ENCODE data around the gene CHD1L. TPM values are rescaled to one million over a fixed set of nuclear protein-coding genes. Genes with fewer than 3 reads are reported as not detected.

The CHD1L gene
- total and polyA plus RNA-seq, 2 experiments from 2014 or later, result 39.3 to 40.5 TPM

GRCh38 chr1:147214325-147214724 is 28.2 kb upstream of the CHD1L start:
- H3F3A ChIP-seq (ENCODE audit: insufficient read depth), result no peaks in the 10 kb centered on the region
- no peak overlapping the region for H3K27ac ChIP-seq
- no peak for DNase-seq
- H2AFZ ChIP-seq, result no peak overlapping the region
- H3K9ac ChIP-seq, result no peak overlapping the region
- in situ Hi-C loops (cut with MboI), result no loop called here
- no peaks in the 10 kb centered on the region for H3K9me3 ChIP-seq (ENCODE audit: low read depth)
- H3K4me3 ChIP-seq, result no peak overlapping the region
- H4K20me1 ChIP-seq (ENCODE audit: insufficient read depth), result no peaks in the 10 kb centered on the region
- no peaks in the 10 kb centered on the region for H3K9me2 ChIP-seq (ENCODE audit: insufficient read depth)
- no peaks in the 10 kb centered on the region for H3K79me2 ChIP-seq (ENCODE audit: insufficient read depth)
- H3K4me1 ChIP-seq (ENCODE audit: insufficient read depth), result no peaks in the 10 kb centered on the region
- H3K27me3 ChIP-seq (replicated peaks; ENCODE audit: insufficient read depth), result no peaks in the 10 kb centered on the region
- no peak overlapping the region for H3K4me2 ChIP-seq (ENCODE audit: unreplicated experiment)
- no peak for TF ChIP-seq EZH2 (IDR thresholded peaks at IDR 0.05; ENCODE audit: insufficient read depth, poor library complexity, severe bottlenecking)
- TF ChIP-seq EZH2phosphoT487 (IDR thresholded peaks at IDR 0.05; ENCODE audit: insufficient read depth, low read depth), result no peak
- H3K36me3 ChIP-seq (ENCODE audit: low read depth), result no peaks in the 10 kb centered on the region
- WGBS, 2 experiments (ENCODE audit: low coverage in 1 of 2, low lambda C conversion rate in 2 of 2, missing lambda C conversion rate in 2 of 2), result 95 to 97% methylated on average over 6 to 7 of the region's 7 CpGs

GRCh38 chr1:147214842-147215539 is 27.5 kb upstream of the CHD1L start:
- H3F3A ChIP-seq (ENCODE audit: insufficient read depth), result no peaks in the 10 kb centered on the region
- no peak overlapping the region for H3K4me3 ChIP-seq
- no peak overlapping the region for H3K9ac ChIP-seq
- in situ Hi-C loops (cut with MboI), result no loop called here
- H3K79me2 ChIP-seq (ENCODE audit: insufficient read depth), result no peaks in the 10 kb centered on the region
- H3K27me3 ChIP-seq (replicated peaks; ENCODE audit: insufficient read depth), result no peaks in the 10 kb centered on the region
- H3K9me3 ChIP-seq (ENCODE audit: low read depth), result no peaks in the 10 kb centered on the region
- TF ChIP-seq EZH2 (IDR thresholded peaks at IDR 0.05; ENCODE audit: insufficient read depth, poor library complexity, severe bottlenecking), result no peak
- no peak for TF ChIP-seq EZH2phosphoT487 (IDR thresholded peaks at IDR 0.05; ENCODE audit: insufficient read depth, low read depth)
- no peaks in the 10 kb centered on the region for H3K4me1 ChIP-seq (ENCODE audit: insufficient read depth)
- no peak overlapping the region for H3K4me2 ChIP-seq (ENCODE audit: unreplicated experiment)
- no peak for DNase-seq
- H3K9me2 ChIP-seq (ENCODE audit: insufficient read depth), result no peaks in the 10 kb centered on the region
- H2AFZ ChIP-seq, result no peak overlapping the region
- no peaks in the 10 kb centered on the region for H4K20me1 ChIP-seq (ENCODE audit: insufficient read depth)
- no peaks in the 10 kb centered on the region for H3K36me3 ChIP-seq (ENCODE audit: low read depth)
- H3K27ac ChIP-seq, result no peak overlapping the region

GRCh38 chr1:147215540-147215916 is 27.0 kb upstream of the CHD1L start:
- no peak overlapping the region for H3K4me2 ChIP-seq (ENCODE audit: unreplicated experiment)
- no peaks in the 10 kb centered on the region for H3K9me3 ChIP-seq (ENCODE audit: low read depth)
- no peaks in the 10 kb centered on the region for H3K9me2 ChIP-seq (ENCODE audit: insufficient read depth)
- no peak for DNase-seq
- H4K20me1 ChIP-seq (ENCODE audit: insufficient read depth), result no peaks in the 10 kb centered on the region
- 79% methylated on average over 2 of the region's 2 CpGs for WGBS, 2 experiments (ENCODE audit: low coverage in 1 of 2, low lambda C conversion rate in 2 of 2, missing lambda C conversion rate in 2 of 2)
- H2AFZ ChIP-seq, result no peak overlapping the region
- H3K4me1 ChIP-seq (ENCODE audit: insufficient read depth), result no peaks in the 10 kb centered on the region
- TF ChIP-seq EZH2 (IDR thresholded peaks at IDR 0.05; ENCODE audit: insufficient read depth, poor library complexity, severe bottlenecking), result no peak
- TF ChIP-seq EZH2phosphoT487 (IDR thresholded peaks at IDR 0.05; ENCODE audit: insufficient read depth, low read depth), result no peak
- H3K9ac ChIP-seq, result no peak overlapping the region
- H3K36me3 ChIP-seq (ENCODE audit: low read depth), result no peaks in the 10 kb centered on the region
- H3K4me3 ChIP-seq, result no peak overlapping the region
- in situ Hi-C loops (cut with MboI), result no loop called here
- no peaks in the 10 kb centered on the region for H3F3A ChIP-seq (ENCODE audit: insufficient read depth)
- H3K27me3 ChIP-seq (replicated peaks; ENCODE audit: insufficient read depth), result no peaks in the 10 kb centered on the region
- H3K27ac ChIP-seq, result no peak overlapping the region
- H3K79me2 ChIP-seq (ENCODE audit: insufficient read depth), result no peaks in the 10 kb centered on the region

DNA sequence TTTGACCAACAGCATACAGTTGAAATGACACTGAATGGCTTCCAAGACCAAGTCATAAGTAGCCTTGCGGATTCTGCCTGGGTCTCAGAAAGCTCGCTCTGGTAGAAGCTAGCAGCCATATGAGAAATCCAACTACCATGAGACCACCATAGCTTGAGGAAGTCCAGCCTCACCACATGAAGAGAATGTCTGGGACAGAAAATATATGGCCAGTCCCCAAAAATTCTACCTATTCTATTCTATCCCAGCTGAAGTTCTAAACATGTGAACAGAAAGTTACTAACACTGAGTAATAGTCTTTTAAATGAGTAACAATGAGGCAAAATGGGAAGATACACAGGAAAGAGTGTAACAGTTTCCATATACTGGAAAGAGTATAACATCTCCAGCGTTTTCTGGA is 26.4 kb upstream of the CHD1L start:
- Histone ChIP-seq H3F3A (ENCODE audit: insufficient read depth) (no peaks in the 10 kb centered on the region), H4K20me1 (ENCODE audit: insufficient read depth) (no peaks in the 10 kb centered on the region), H3K27me3 (replicated peaks; ENCODE audit: insufficient read depth) (no peaks in the 10 kb centered on the region), H3K9ac (no peak overlapping the region), H3K9me3 (ENCODE audit: low read depth) (no peaks in the 10 kb centered on the region), H3K9me2 (ENCODE audit: insufficient read depth) (no peaks in the 10 kb centered on the region), H3K4me1 (ENCODE audit: insufficient read depth) (no peaks in the 10 kb centered on the region), H2AFZ (no peak overlapping the region), H3K4me2 (ENCODE audit: unreplicated experiment) (no peak overlapping the region), H3K4me3 (no peak overlapping the region), H3K36me3 (ENCODE audit: low read depth) (no peaks in the 10 kb centered on the region), H3K27ac (no peak overlapping the region), H3K79me2 (ENCODE audit: insufficient read depth) (no peaks in the 10 kb centered on the region)
- in situ Hi-C loops (cut with MboI), result no loop called here
- DNase-seq, result no peak
- TF ChIP-seq EZH2 (IDR thresholded peaks at IDR 0.05; ENCODE audit: insufficient read depth, poor library complexity, severe bottlenecking), result no peak
- no peak for TF ChIP-seq EZH2phosphoT487 (IDR thresholded peaks at IDR 0.05; ENCODE audit: insufficient read depth, low read depth)
- WGBS, 2 experiments (ENCODE audit: low coverage in 1 of 2, low lambda C conversion rate in 2 of 2, missing lambda C conversion rate in 2 of 2), result 79 to 80% methylated on average over 3 of the region's 3 CpGs

DNA sequence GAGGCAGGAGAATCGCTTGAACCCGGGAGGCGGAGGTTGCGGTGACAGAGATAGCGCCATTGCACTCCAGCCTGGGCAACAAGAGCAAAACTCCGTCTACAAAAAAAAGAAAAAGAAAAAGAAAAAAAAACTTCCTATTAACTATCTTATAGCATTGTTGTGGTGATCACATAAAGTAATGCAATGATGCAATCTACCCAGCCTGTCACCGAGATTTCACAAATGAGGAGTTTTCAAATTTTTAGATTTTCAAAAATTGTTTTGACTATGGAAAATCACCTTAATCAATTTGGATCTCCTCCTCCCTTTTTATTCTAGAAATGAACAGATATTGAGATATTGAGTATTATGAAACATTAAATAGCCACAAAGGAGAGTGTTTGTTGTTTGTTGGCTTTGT is 25.3 kb upstream of the CHD1L start:
- Histone ChIP-seq H2AFZ (no peak overlapping the region), H3F3A (ENCODE audit: insufficient read depth) (no peaks in the 10 kb centered on the region), H4K20me1 (ENCODE audit: insufficient read depth) (no peaks in the 10 kb centered on the region), H3K4me2 (ENCODE audit: unreplicated experiment) (no peak overlapping the region), H3K27ac (no peak overlapping the region), H3K9me2 (ENCODE audit: insufficient read depth) (no peaks in the 10 kb centered on the region), H3K9me3 (ENCODE audit: low read depth) (no peaks in the 10 kb centered on the region), H3K4me3 (no peak overlapping the region), H3K9ac (no peak overlapping the region), H3K27me3 (replicated peaks; ENCODE audit: insufficient read depth) (no peaks in the 10 kb centered on the region), H3K4me1 (ENCODE audit: insufficient read depth) (no peaks in the 10 kb centered on the region), H3K79me2 (ENCODE audit: insufficient read depth) (no peaks in the 10 kb centered on the region), H3K36me3 (ENCODE audit: low read depth) (no peaks in the 10 kb centered on the region)
- in situ Hi-C loops (cut with MboI), result no loop called here
- TF ChIP-seq EZH2 (IDR thresholded peaks at IDR 0.05; ENCODE audit: insufficient read depth, poor library complexity, severe bottlenecking), result no peak
- TF ChIP-seq EZH2phosphoT487 (IDR thresholded peaks at IDR 0.05; ENCODE audit: insufficient read depth, low read depth), result no peak
- WGBS, 2 experiments (ENCODE audit: low coverage in 1 of 2, low lambda C conversion rate in 2 of 2, missing lambda C conversion rate in 2 of 2), result 89 to 95% methylated on average over 2 to 7 of the region's 7 CpGs
- no peak for DNase-seq
